ENCODE results near the gene ASPHD1.

- TF ChIP-seq, protein P1, sequence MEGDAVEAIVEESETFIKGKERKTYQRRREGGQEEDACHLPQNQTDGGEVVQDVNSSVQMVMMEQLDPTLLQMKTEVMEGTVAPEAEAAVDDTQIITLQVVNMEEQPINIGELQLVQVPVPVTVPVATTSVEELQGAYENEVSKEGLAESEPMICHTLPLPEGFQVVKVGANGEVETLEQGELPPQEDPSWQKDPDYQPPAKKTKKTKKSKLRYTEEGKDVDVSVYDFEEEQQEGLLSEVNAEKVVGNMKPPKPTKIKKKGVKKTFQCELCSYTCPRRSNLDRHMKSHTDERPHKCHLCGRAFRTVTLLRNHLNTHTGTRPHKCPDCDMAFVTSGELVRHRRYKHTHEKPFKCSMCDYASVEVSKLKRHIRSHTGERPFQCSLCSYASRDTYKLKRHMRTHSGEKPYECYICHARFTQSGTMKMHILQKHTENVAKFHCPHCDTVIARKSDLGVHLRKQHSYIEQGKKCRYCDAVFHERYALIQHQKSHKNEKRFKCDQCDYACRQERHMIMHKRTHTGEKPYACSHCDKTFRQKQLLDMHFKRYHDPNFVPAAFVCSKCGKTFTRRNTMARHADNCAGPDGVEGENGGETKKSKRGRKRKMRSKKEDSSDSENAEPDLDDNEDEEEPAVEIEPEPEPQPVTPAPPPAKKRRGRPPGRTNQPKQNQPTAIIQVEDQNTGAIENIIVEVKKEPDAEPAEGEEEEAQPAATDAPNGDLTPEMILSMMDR (conservative IDR thresholded peaks at IDR 0.05 in 1 of 2, IDR thresholded peaks at IDR 0.05 in 1 of 2; ENCODE audit: extremely low read depth in 1 of 2, insufficient read depth in 1 of 2, low read depth in 1 of 2, low read length in 2 of 2): no peak
- no peak for TF ChIP-seq EZH2 (IDR thresholded peaks at IDR 0.05; ENCODE audit: borderline replicate concordance, low read length)
Observed at GRCh38 chr16:29876217-29876593, 24.1 kb upstream of the ASPHD1 start.

All from mammary epithelial cell (primary cell).